HCT116 (cell line): ENCODE measurements around the gene STAC2. TPM values are rescaled to one million over a fixed set of nuclear protein-coding genes. Genes with fewer than 3 reads are reported as not detected.
A peak's percentile ranks its signal among the peaks of the same experiment; 100 is the strongest.

ENCODE experiments used
- ATAC-seq: fragments of 200-7000 bp; cut with Tn5 transposase; 2 replicates; pipeline ENCODE4 v1.9.1; 2020; ENCODE audit warnings: mild to moderate bottlenecking, moderate library complexity
- BruUV-seq: library from RNA; stranded (reverse); fragments of 400-500 nt; replicated peaks from 2 replicates; lab custom pipeline; 2021; lab: Mats Ljungman, UMichigan
- CTCF ChIA-PET: fragments of 300-600 bp; sonication (Branson Sonifier 250); formaldehyde crosslinking; loops from one replicate; lab custom pipeline; 2021; ENCODE audit warnings: antibody characterized with exemption; lab: Charles Lee
- POLR2A ChIA-PET: fragments of 300-600, 350-600 bp; sonication (Branson Sonifier 250); formaldehyde crosslinking; loops from one replicate; lab custom pipeline; 2021; ENCODE audit warnings: antibody characterized with exemption; lab: Charles Lee
- RAD21 ChIA-PET, 2 experiments: fragments of 300-600 bp; sonication (Branson Sonifier 250); formaldehyde crosslinking; loops; one replicate each; lab custom pipeline; 2023; ENCODE audit warnings: low total read pairs in 2 of 2; ENCODE audit not compliant: uncharacterized antibody in 2 of 2, unreplicated experiment in 2 of 2, low non-redundant PET in 1 of 2; lab: Charles Lee
- DNase-seq: peaks from one replicate; pipeline ENCODE4 v3.0.0-alpha.2; 2010; ENCODE audit warnings: low read depth, low spot score
- H2AFZ ChIP-seq: fragments of 200-600 bp; shearing (Covaris generic), sonication (generic); 2 replicates; pipeline ENCODE4 v1.6.1; 2017; ENCODE audit warnings: low read depth, mixed run types, mixed read lengths, antibody characterized with exemption, low read length; ENCODE audit not compliant: poor library complexity, severe bottlenecking
- H3K27ac ChIP-seq: 2 replicates; pipeline ENCODE4 v1.5.1; 2012; ENCODE audit warnings: low read depth, low read length
- H3K27me3 ChIP-seq: fragments of 200-600 bp; sonication (generic); 2 replicates; pipeline ENCODE4 v1.6.1; 2016; ENCODE audit warnings: mixed run types, low read length, mixed read lengths; ENCODE audit not compliant: insufficient read depth
- H3K36me3 ChIP-seq, 2 experiments: fragments of 200-500 bp in 1 of 2; fragments of 200-600 bp in 1 of 2; sonication (Bioruptor generic) in 1 of 2; sonication (generic) in 1 of 2; 2 replicates each; pipeline versions ENCODE4 v1.5.1 to v1.6.1; 2014 to 2016; ENCODE audit warnings: low read length in 2 of 2, inconsistent platforms in 1 of 2, mixed read lengths in 1 of 2, mixed run types in 1 of 2; ENCODE audit not compliant: insufficient read depth in 2 of 2, control insufficient read depth in 1 of 2
- H3K4me1 ChIP-seq, 2 experiments: fragments of 200-600 bp in 1 of 2; sonication (generic) in 1 of 2; 2 replicates each; pipeline versions ENCODE4 v1.5.1 to v1.6.1; 2012 to 2017; ENCODE audit warnings: low read length in 2 of 2, inconsistent platforms in 1 of 2, mild to moderate bottlenecking in 1 of 2, mixed read lengths in 1 of 2, mixed run types in 1 of 2, moderate library complexity in 1 of 2; ENCODE audit not compliant: insufficient read depth in 2 of 2, control insufficient read depth in 1 of 2
- H3K4me2 ChIP-seq: fragments of 200-600 bp; sonication (generic); 2 replicates; pipeline ENCODE4 v1.6.1; 2017; ENCODE audit warnings: mixed run types, low read length, mixed read lengths
- H3K4me3 ChIP-seq, 2 experiments: fragments of 200-600 bp in 1 of 2; sonication (generic) in 1 of 2; replicated peaks in 1 of 2; 2 replicates each; pipeline ENCODE4 v1.5.1; 2011 to 2016; ENCODE audit warnings: low read length in 2 of 2, control low read depth in 1 of 2, low read depth in 1 of 2, mild to moderate bottlenecking in 1 of 2, mixed read lengths in 1 of 2, mixed run types in 1 of 2
- H3K79me2 ChIP-seq: fragments of 200-600 bp; sonication (generic); 2 replicates; pipeline ENCODE4 v1.6.1; 2017; ENCODE audit warnings: mild to moderate bottlenecking, mixed run types, low read length, moderate library complexity, mixed read lengths; ENCODE audit not compliant: insufficient read depth
- H3K9ac ChIP-seq: fragments of 200-600 bp; sonication (generic); 2 replicates; pipeline ENCODE4 v1.6.1; 2016; ENCODE audit warnings: low read length, mixed read lengths
- H3K9me2 ChIP-seq: fragments of 200-600 bp; sonication (generic), shearing (Covaris generic); 2 replicates; pipeline ENCODE4 v1.6.1; 2017; ENCODE audit warnings: mixed run types, mild to moderate bottlenecking, moderate library complexity; ENCODE audit not compliant: insufficient read depth
- H3K9me3 ChIP-seq, 2 experiments: fragments of 200-500 bp in 1 of 2; fragments of 200-600 bp in 1 of 2; sonication (Bioruptor generic) in 1 of 2; sonication (generic) in 1 of 2; 2 replicates each; pipeline ENCODE4 v1.6.1; 2014 to 2017; ENCODE audit warnings: low read length in 2 of 2, mixed read lengths in 2 of 2, inconsistent platforms in 1 of 2, low read depth in 1 of 2, mild to moderate bottlenecking in 1 of 2, mixed run types in 1 of 2, moderate library complexity in 1 of 2; ENCODE audit not compliant: control insufficient read depth in 1 of 2, insufficient read depth in 1 of 2
- H4K20me1 ChIP-seq: fragments of 200-600 bp; sonication (generic), shearing (Covaris generic); 2 replicates; pipeline ENCODE4 v1.6.1; 2017; ENCODE audit warnings: mixed run types, mild to moderate bottlenecking, moderate library complexity; ENCODE audit not compliant: insufficient read depth
- CBX3 ChIP-seq: IDR thresholded peaks from 2 replicates; pipeline ENCODE4 v1.6.1; 2012; ENCODE audit warnings: low read depth
- CEBPB ChIP-seq: IDR thresholded peaks from 2 replicates; pipeline ENCODE4 v1.6.1; 2012; ENCODE audit warnings: low read depth
- EGR1 ChIP-seq: IDR thresholded peaks from 2 replicates; pipeline ENCODE4 v1.6.1; 2012; ENCODE audit warnings: low read depth
- ELF1 ChIP-seq: IDR thresholded peaks from 2 replicates; pipeline ENCODE4 v1.6.1; 2012; ENCODE audit warnings: low read depth, borderline replicate concordance
- JUND ChIP-seq: IDR thresholded peaks from 2 replicates; pipeline ENCODE4 v1.6.1; 2012
- POLR2A ChIP-seq: IDR thresholded peaks from 2 replicates; pipeline ENCODE4 v1.7.0; 2011; ENCODE audit warnings: borderline replicate concordance; ENCODE audit not compliant: insufficient read depth, insufficient read length; ENCODE audit errors: extremely low read depth
- POLR2AphosphoS5 ChIP-seq: IDR thresholded peaks from 2 replicates; pipeline ENCODE4 v1.6.1; 2011; ENCODE audit warnings: mild to moderate bottlenecking, low read depth, low read length, moderate library complexity
- REST ChIP-seq: IDR thresholded peaks from 2 replicates; pipeline ENCODE4 v1.6.1; 2012; ENCODE audit warnings: low read depth
- SIN3A ChIP-seq: IDR thresholded peaks from 2 replicates; pipeline ENCODE4 v1.6.1; 2012; ENCODE audit warnings: low read depth
- intact Hi-C: fragments of 100-400 bp; cut with micrococcal nuclease; formaldehyde crosslinking; loops from 2 replicates; pipeline ENCODE4 v1.10.0; 2022
- total RNA-seq: library from RNA; stranded (reverse); gene quantifications from one replicate; pipeline ENCODE4 v1.2.1, GENCODE V29; 2021; ENCODE audit not compliant: unreplicated experiment

STAC2 gene
- total RNA-seq, 1 experiment from 2014 or later, result not detected

GRCh38 chr17:39199820-39200069 is 26.0 kb downstream of the STAC2 start:
- peaks cover 24 to 54% of the 10 kb centered on the region in 2 experiments for H3K4me1 ChIP-seq
- peak overlapping the region; percentile 93 for H3K27ac ChIP-seq
- H3K36me3 ChIP-seq, result peaks cover 31 to 38% of the 10 kb centered on the region in 2 experiments
- H3K9ac ChIP-seq, result peak overlapping the region; percentile 99
- H4K20me1 ChIP-seq, result peaks cover 18% of the 10 kb centered on the region; the same call in 1 of the 2 replicates
- H3K4me3 ChIP-seq, result peak overlapping the region; percentile 66 to 82
- BruUV-seq, result no TSS peak
- no peaks in the 10 kb centered on the region for H3K9me3 ChIP-seq
- H3K9me2 ChIP-seq, result no peaks in the 10 kb centered on the region
- peak; percentile 51 for ATAC-seq
- DNase-seq, result peak; percentile 93
- ChIA-PET RAD21 (interaction anchor here (0.6 to 1.0 kb wide), 4 partner anchors 16 to 36 kb away, joined by 5 to 6 read pairs (median 5); no protein-coding TSS in a partner anchor), POLR2A (interaction anchor here (0.6 to 1.8 kb wide), 18 partner anchors 9 to 642 kb away, joined by 3 to 16 read pairs (median 5); no protein-coding TSS in a partner anchor), CTCF (interaction anchor here (0.7 to 1.5 kb wide), 13 partner anchors 9 to 424 kb away, joined by 3 to 16 read pairs (median 3); no protein-coding TSS in a partner anchor)
- intact Hi-C loops, result loop anchor here (1.0 to 10.0 kb wide), 2 partner anchors 46 to 325 kb away; no protein-coding TSS in a partner anchor
- TF ChIP-seq POLR2AphosphoS5, result peak; percentile 77
- peak; percentile 79 for TF ChIP-seq EGR1
- no peak for TF ChIP-seq JUND
- TF ChIP-seq CEBPB, result no peak; the same call in 1 of the 2 replicates
- TF ChIP-seq CBX3, result no peak
- peak; percentile 56; the same call in 1 of the 2 replicates for TF ChIP-seq SIN3A
- TF ChIP-seq ELF1, result no peak; the same call in 1 of the 2 replicates
- peak; percentile 70 for TF ChIP-seq POLR2A
- no peak for TF ChIP-seq REST
- H3K27me3 ChIP-seq, result no peaks in the 10 kb centered on the region
- peaks cover 41% of the 10 kb centered on the region for H3K79me2 ChIP-seq
- peak overlapping the region; percentile 91 for H2AFZ ChIP-seq
- H3K4me2 ChIP-seq, result peak overlapping the region; percentile 88
